T-cell (primary cell): ENCODE data around the gene CNKSR1. TPM values are rescaled to one million over a fixed set of nuclear protein-coding genes. Genes with fewer than 3 reads are reported as not detected.

Experiments
- ATAC-seq, 4 experiments: fragments of 200-7000 bp in 3 of 4; fragments of 150-1000 bp in 1 of 4; cut with Tn5 transposase; replicated peaks in 1 of 4; 1 replicate in 3 of 4; 2 replicates in 1 of 4; pipeline ENCODE4 v1.10.0; 2021; ENCODE audit warnings: moderate library complexity in 3 of 4, mild to moderate bottlenecking in 2 of 4, moderate number of reproducible peaks in 1 of 4
- CTCF ChIA-PET, 2 donors: fragments of 300-600 bp; sonication (Branson Sonifier 250); formaldehyde crosslinking; loops; one replicate each; lab custom pipeline; 2022; ENCODE audit warnings: antibody characterized with exemption in 2 of 2; lab: Charles Lee
- POLR2A ChIA-PET, 2 donors: fragments of 300-600 bp; sonication (Branson Sonifier 250); formaldehyde crosslinking; loops; one replicate each; lab custom pipeline; 2022; ENCODE audit warnings: antibody characterized with exemption in 2 of 2; lab: Charles Lee
- DNase-seq, 35 experiments: peaks; one replicate each; pipeline versions ENCODE4 v3.0.0 to v3.0.0-alpha.2; 2013 to 2023
- H3K27ac ChIP-seq: one replicate; pipeline ENCODE4 v1.5.1; 2013; ENCODE audit warnings: low read length
- H3K27me3 ChIP-seq, 2 experiments: replicated peaks in 1 of 2; 1 replicate in 1 of 2; 2 replicates in 1 of 2; pipeline versions ENCODE4 v1.6.1 to v1.7.0; 2013; ENCODE audit warnings: low read length in 1 of 2, mixed read lengths in 1 of 2; ENCODE audit not compliant: control insufficient read depth in 2 of 2, insufficient read depth in 2 of 2; ENCODE audit errors: extremely low read depth in 1 of 2
- H3K36me3 ChIP-seq, 2 donors: 1 replicate in 1 of 2; 2 replicates in 1 of 2; pipeline versions ENCODE4 v1.6.1 to v1.7.0; 2013; ENCODE audit warnings: low read length in 1 of 2; ENCODE audit not compliant: control insufficient read depth in 2 of 2, insufficient read depth in 1 of 2; ENCODE audit errors: extremely low read depth in 1 of 2
- H3K4me1 ChIP-seq, 2 experiments: 1 replicate in 1 of 2; 2 replicates in 1 of 2; pipeline versions ENCODE4 v1.6.1 to v1.7.0; 2013; ENCODE audit warnings: low read length in 2 of 2, mixed read lengths in 1 of 2; ENCODE audit not compliant: insufficient read depth in 2 of 2, control insufficient read depth in 1 of 2; ENCODE audit errors: extremely low read depth in 1 of 2
- H3K4me3 ChIP-seq, 2 donors: 1 replicate in 1 of 2; 2 replicates in 1 of 2; pipeline versions ENCODE4 v1.5.1 to v1.7.0; 2013; ENCODE audit warnings: mild to moderate bottlenecking in 2 of 2, low read length in 1 of 2, moderate library complexity in 1 of 2; ENCODE audit not compliant: control insufficient read depth in 1 of 2; ENCODE audit errors: extremely low read depth in 1 of 2
- H3K9me3 ChIP-seq: 2 replicates; pipeline ENCODE4 v1.7.0; 2013
- H3K27ac Mint-ChIP-seq, 2 donors: one replicate each; pipeline ENCODE4 v1.8.0; 2020 to 2021; ENCODE audit warnings: mild to moderate bottlenecking in 2 of 2, mixed read lengths in 2 of 2
- H3K27me3 Mint-ChIP-seq, 2 donors: one replicate each; pipeline ENCODE4 v1.8.0; 2021 to 2022; ENCODE audit warnings: mixed read lengths in 2 of 2
- H3K36me3 Mint-ChIP-seq: one replicate; pipeline ENCODE4 v1.8.0; 2021; ENCODE audit warnings: mixed read lengths
- H3K4me1 Mint-ChIP-seq, 3 donors: one replicate each; pipeline ENCODE4 v1.8.0; 2020 to 2022; ENCODE audit warnings: mixed read lengths in 3 of 3, mild to moderate bottlenecking in 1 of 3
- H3K4me3 Mint-ChIP-seq, 3 donors: one replicate each; pipeline ENCODE4 v1.8.0; 2020 to 2022; ENCODE audit warnings: mild to moderate bottlenecking in 3 of 3, mixed read lengths in 3 of 3, moderate library complexity in 3 of 3
- H3K9me3 Mint-ChIP-seq, 3 donors: one replicate each; pipeline ENCODE4 v1.8.0; 2020 to 2022; ENCODE audit warnings: mixed read lengths in 3 of 3
- WGBS: methylation state at CpG from one replicate; pipeline ENCODE4 v1.1.5; 2013; ENCODE audit warnings: missing lambda C conversion rate; ENCODE audit not compliant: insufficient coverage; 5-methylcytosine and 5-hydroxymethylcytosine counted together
- total RNA-seq, 35 experiments: library from RNA in 6 of 35; stranded (reverse) in 6 of 35; fragments of 120-200 nt in 1 of 35; gene quantifications; one replicate each; pipeline versions ENCODE4 v1.2.1 to v1.2.4 and lab custom pipeline; 2013 to 2026

The CNKSR1 gene
- total RNA-seq, 5 donors from 2014 or later (not counting 1 experiment from before 2014, with no cell fraction given): 2.9 to 6.8 (median 3.6) TPM

DNA sequence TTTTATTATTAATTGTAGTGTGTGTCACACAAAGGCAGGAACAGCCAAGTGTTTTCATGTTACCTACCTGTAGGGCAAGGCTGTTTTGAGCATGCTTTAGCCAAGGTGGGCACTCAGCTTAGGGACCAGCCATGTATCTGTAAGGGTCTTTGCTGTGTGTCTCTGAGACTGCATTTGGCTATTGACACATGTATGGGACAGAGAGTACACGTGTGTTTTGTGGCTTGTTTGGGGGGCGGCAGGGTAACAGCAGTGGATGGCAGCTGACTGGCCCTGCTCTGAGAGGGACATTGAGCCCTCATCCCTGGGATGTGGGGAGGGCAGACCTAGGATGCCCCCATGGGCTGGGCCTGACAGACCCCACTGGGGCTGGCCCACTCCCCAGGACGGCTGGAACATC lies 20.0 kb downstream of the CNKSR1 start:
- DNase-seq (no peak), ATAC-seq (no peak)
- H3K4me3 Mint-ChIP-seq: no peak overlapping the region
- POLR2A ChIA-PET: no interaction called here
- H3K4me1 Mint-ChIP-seq: peaks cover 15 to 31% (median 23%) of the 10 kb centered on the region in 3 donors
- no peak overlapping the region for H3K27ac Mint-ChIP-seq
- H3K36me3 Mint-ChIP-seq: no peaks in the 10 kb centered on the region
- CTCF ChIA-PET: no interaction called here
- Histone ChIP-seq H3K36me3 (no peaks in the 10 kb centered on the region), H3K27ac (no peak overlapping the region), H3K9me3 (no peaks in the 10 kb centered on the region), H3K4me3 (no peak overlapping the region), H3K27me3 (peaks cover 0 to 16% of the 10 kb centered on the region in 2 experiments), H3K4me1 (peaks cover under 1 to 21% of the 10 kb centered on the region in 2 experiments)
- peaks cover 0 to 2% of the 10 kb centered on the region in 2 donors for H3K27me3 Mint-ChIP-seq
- 94% methylated on average over 2 of the region's 3 CpGs for WGBS
- H3K9me3 Mint-ChIP-seq: no peaks in the 10 kb centered on the region

DNA sequence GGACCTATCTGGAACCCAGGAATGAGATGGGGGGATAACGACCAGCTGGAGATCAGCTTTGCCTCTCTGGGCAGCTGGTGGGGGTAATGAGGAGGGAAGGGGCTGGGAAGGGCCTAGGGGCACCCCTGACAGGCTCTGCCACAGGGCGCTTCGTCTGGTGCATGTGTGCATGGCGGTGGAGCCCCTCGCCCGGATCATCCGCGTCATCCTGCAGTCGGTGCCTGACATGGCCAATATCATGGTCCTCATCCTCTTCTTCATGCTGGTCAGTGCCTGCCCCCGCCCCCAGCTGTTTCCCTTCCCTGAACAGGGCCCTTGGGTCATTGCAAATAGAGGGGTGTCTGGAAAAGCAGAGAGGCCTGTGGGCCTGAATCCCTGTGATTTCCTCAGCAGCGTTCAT lies 20.5 kb downstream of the CNKSR1 start:
- H3K36me3 Mint-ChIP-seq: no peaks in the 10 kb centered on the region
- POLR2A ChIA-PET: no interaction called here
- WGBS: 91% methylated on average over 10 of the region's 11 CpGs

GRCh38 chr1:26200413-26200812 lies 23.1 kb downstream of the CNKSR1 start:
- Histone ChIP-seq H3K36me3 (no peaks in the 10 kb centered on the region), H3K27ac (no peak overlapping the region), H3K4me1 (peaks cover 4 to 30% of the 10 kb centered on the region in 2 experiments), H3K4me3 (no peak overlapping the region), H3K9me3 (no peaks in the 10 kb centered on the region), H3K27me3 (peaks cover 0 to 22% of the 10 kb centered on the region in 2 experiments)
- POLR2A ChIA-PET: no interaction called here
- no peaks in the 10 kb centered on the region for H3K9me3 Mint-ChIP-seq
- no peak overlapping the region for H3K4me3 Mint-ChIP-seq
- H3K27me3 Mint-ChIP-seq: no peaks in the 10 kb centered on the region
- CTCF ChIA-PET: no interaction called here
- peaks cover 30 to 45% (median 41%) of the 10 kb centered on the region in 3 donors for H3K4me1 Mint-ChIP-seq
- no peaks in the 10 kb centered on the region for H3K36me3 Mint-ChIP-seq
- DNase-seq: no peak
- peak overlapping the region; percentile 84 to 92 for H3K27ac Mint-ChIP-seq
- WGBS: 96% methylated on average over 2 of the region's 5 CpGs
- no peak for ATAC-seq

More for the DNA sequence above, 20.5 kb downstream of the CNKSR1 start:
- Histone ChIP-seq H3K36me3 (no peaks in the 10 kb centered on the region), H3K9me3 (no peaks in the 10 kb centered on the region), H3K27me3 (peaks cover 0 to 16% of the 10 kb centered on the region in 2 experiments), H3K4me3 (no peak overlapping the region), H3K4me1 (peaks cover 4 to 26% of the 10 kb centered on the region in 2 experiments), H3K27ac (no peak overlapping the region)
- Mint-ChIP-seq H3K27ac (no peak overlapping the region), H3K9me3 (no peaks in the 10 kb centered on the region), H3K4me1 (peaks cover 20 to 36% (median 28%) of the 10 kb centered on the region in 3 donors), H3K4me3 (no peak overlapping the region), H3K27me3 (peaks cover 0 to 2% of the 10 kb centered on the region in 2 donors)
- DNase-seq (no peak), ATAC-seq (no peak)
- CTCF ChIA-PET: no interaction called here

GRCh38 chr1:26203642-26204318 lies 26.5 kb downstream of the CNKSR1 start:
- Mint-ChIP-seq H3K4me3 (no peak overlapping the region), H3K9me3 (no peaks in the 10 kb centered on the region), H3K27ac (peak overlapping the region; percentile 90 to 92), H3K36me3 (no peaks in the 10 kb centered on the region), H3K4me1 (peaks cover 30 to 45% (median 41%) of the 10 kb centered on the region in 3 donors), H3K27me3 (no peaks in the 10 kb centered on the region)
- DNase-seq: no peak
- 92% methylated on average over 2 of the region's 9 CpGs for WGBS
- no peaks in the 10 kb centered on the region for H3K9me3 ChIP-seq
- H3K4me1 ChIP-seq: peaks cover 4 to 30% of the 10 kb centered on the region in 2 experiments
- H3K27ac ChIP-seq: no peak overlapping the region
- no peaks in the 10 kb centered on the region for H3K36me3 ChIP-seq
- ChIA-PET CTCF (no interaction called here), POLR2A (interaction anchor here in 1 of 2 donors (0.6 kb wide), 1 partner anchor 767 kb away, joined by 4 read pairs; no protein-coding TSS in a partner anchor)
- no peak for ATAC-seq
- peaks cover 0 to 11% of the 10 kb centered on the region in 2 experiments for H3K27me3 ChIP-seq
- H3K4me3 ChIP-seq: no peak overlapping the region

DNA sequence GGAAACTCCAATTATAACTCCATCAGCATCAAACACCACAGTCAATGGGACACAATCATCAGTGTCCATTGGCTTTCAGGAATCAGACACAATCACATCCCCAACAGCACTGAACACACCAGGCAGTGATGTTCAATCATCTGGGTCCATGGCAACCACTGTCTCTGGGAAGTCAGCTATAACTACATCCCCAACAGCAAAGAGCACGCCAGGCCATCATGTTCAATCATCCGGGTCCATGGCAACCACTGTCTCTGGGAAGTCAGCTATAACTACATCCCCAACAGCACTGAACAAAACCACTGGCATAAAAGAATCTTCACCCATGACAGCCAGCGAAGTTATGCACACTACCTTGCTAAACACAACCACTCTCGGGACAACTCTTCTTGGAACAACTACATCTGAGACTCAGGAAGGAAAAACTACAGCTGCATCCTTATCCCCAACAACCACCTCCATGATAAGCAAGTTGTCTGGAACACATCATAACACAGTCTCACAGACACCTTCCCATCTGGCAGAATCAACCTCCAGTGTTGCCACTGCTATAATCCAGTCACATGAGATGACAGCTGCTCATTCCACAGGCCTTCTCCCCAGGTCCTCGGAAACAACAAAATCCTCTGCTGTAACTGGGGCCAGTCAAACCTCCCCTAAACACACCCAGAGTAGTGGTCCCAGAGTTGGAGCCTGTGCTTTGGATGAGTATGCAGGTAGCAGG lies 33.0 kb downstream of the CNKSR1 start:
- 88% methylated on average over 4 of the region's 5 CpGs for WGBS
- ChIA-PET POLR2A (no interaction called here), CTCF (interaction anchor here in 1 of 2 donors (1.1 kb wide), 1 partner anchor 40 kb away, joined by 3 read pairs; the partner anchor contains the start of gene ZNF593)
- H3K9me3 ChIP-seq: no peaks in the 10 kb centered on the region
- DNase-seq (no peak), ATAC-seq (no peak)
- H3K27me3 ChIP-seq: peaks cover 0 to 3% of the 10 kb centered on the region in 2 experiments
- H3K36me3 ChIP-seq: no peaks in the 10 kb centered on the region
- H3K36me3 Mint-ChIP-seq: no peaks in the 10 kb centered on the region
- H3K27ac ChIP-seq: no peak overlapping the region
- H3K4me1 ChIP-seq: no peaks in the 10 kb centered on the region
- H3K9me3 Mint-ChIP-seq: no peaks in the 10 kb centered on the region
- no peak overlapping the region for H3K4me3 Mint-ChIP-seq
- H3K27me3 Mint-ChIP-seq: no peaks in the 10 kb centered on the region
- no peak overlapping the region for H3K4me3 ChIP-seq
- no peak overlapping the region for H3K27ac Mint-ChIP-seq
- H3K4me1 Mint-ChIP-seq: no peaks in the 10 kb centered on the region

DNA sequence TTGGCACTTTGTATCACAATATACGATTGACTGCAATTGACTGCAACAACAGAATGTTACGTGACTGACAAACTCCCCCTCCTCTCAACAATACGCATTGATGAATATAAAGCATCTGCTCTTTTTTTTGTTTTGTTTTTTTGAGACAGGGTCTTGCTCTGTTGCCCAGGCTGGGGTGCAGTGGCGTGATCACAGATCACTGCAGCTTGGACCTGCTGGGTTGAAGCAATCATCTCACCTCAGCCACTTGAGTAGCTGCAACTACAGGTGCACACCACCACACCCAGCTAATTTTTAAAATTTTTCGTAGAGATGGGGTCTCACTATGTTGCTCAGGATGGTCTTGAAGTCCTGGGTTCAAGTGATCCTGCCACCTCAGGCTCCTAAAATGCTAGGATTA lies 35.4 kb downstream of the CNKSR1 start:
- no peak overlapping the region for H3K4me3 ChIP-seq
- H3K9me3 ChIP-seq: no peaks in the 10 kb centered on the region
- H3K4me1 ChIP-seq: no peaks in the 10 kb centered on the region
- ChIA-PET POLR2A (no interaction called here), CTCF (no interaction called here)
- Mint-ChIP-seq H3K4me1 (no peaks in the 10 kb centered on the region), H3K27ac (no peak overlapping the region), H3K36me3 (no peaks in the 10 kb centered on the region), H3K9me3 (no peaks in the 10 kb centered on the region), H3K27me3 (no peaks in the 10 kb centered on the region), H3K4me3 (no peak overlapping the region)
- H3K27me3 ChIP-seq: no peaks in the 10 kb centered on the region
- no peak overlapping the region for H3K27ac ChIP-seq
- DNase-seq: no peak
- H3K36me3 ChIP-seq: no peaks in the 10 kb centered on the region
- no CpG with 5 or more reads among the region's 5 CpGs for WGBS
- no peak for ATAC-seq
